A549 (cell line): ENCODE measurements around the gene CHCHD6. TPM values are rescaled to one million over a fixed set of nuclear protein-coding genes. Genes with fewer than 3 reads are reported as not detected.

Experiments
- ATAC-seq, 2 experiments: fragments of 200-7000 bp in 1 of 2; fragments of >200 bp in 1 of 2; cut with Nextera tagmentation in 1 of 2; cut with Tn5 transposase in 1 of 2; 3 replicates each; pipeline versions ENCODE4 v1.8.0 to v1.9.1; 2018 to 2020; ENCODE audit warnings: mild to moderate bottlenecking in 1 of 2, moderate library complexity in 1 of 2
- CTCF ChIA-PET: fragments of 300-600 bp; sonication (Branson Sonifier 250); formaldehyde crosslinking; extraction: SDS; loops from one replicate; lab custom pipeline; 2021; ENCODE audit warnings: antibody characterized with exemption, inconsistent platforms; lab: Yijun Ruan, JAX
- POLR2A ChIA-PET: fragments of 350-600 bp; formaldehyde crosslinking; extraction: SDS; loops from one replicate; lab custom pipeline; 2021; ENCODE audit warnings: antibody characterized with exemption, inconsistent platforms; lab: Yijun Ruan, JAX
- DNase-seq, 2 experiments: peaks; one replicate each; pipeline versions ENCODE4 v3.0.0 to v3.0.0-alpha.2; 2011 to 2016; ENCODE audit warnings: low read depth in 1 of 2, low spot score in 1 of 2
- FAIRE-seq: peaks from 2 replicates; lab custom pipeline; 2011; peaks lifted over from hg19 to GRCh38; lab: Jason Lieb, UNC
- H3K27ac ChIP-seq, 2 experiments: fragments of >200 bp; sonication (Bioruptor Twin); formaldehyde crosslinking; 3 replicates each; pipeline ENCODE4 v1.5.1; 2016 to 2017
- H3K4me1 ChIP-seq: fragments of >200 bp; sonication (Bioruptor Twin); formaldehyde crosslinking; 3 replicates; pipeline ENCODE4 v1.6.1; 2016
- H3K4me2 ChIP-seq: fragments of >200 bp; sonication (Bioruptor Twin); formaldehyde crosslinking; 3 replicates; pipeline ENCODE4 v1.6.1; 2016
- H3K4me3 ChIP-seq: fragments of >200 bp; sonication (Bioruptor Twin); formaldehyde crosslinking; 3 replicates; pipeline ENCODE4 v1.5.1; 2016
- H3K9me3 ChIP-seq: fragments of >200 bp; sonication (Bioruptor Twin); formaldehyde crosslinking; 3 replicates; pipeline ENCODE4 v1.6.1; 2016
- ATOH8 ChIP-seq: fragments of 250-450 bp; sonication (Bioruptor Pico); IDR thresholded peaks from 2 replicates; pipeline ENCODE4 v1.5.0; 2020; ENCODE audit warnings: low read depth, mild to moderate bottlenecking, moderate library complexity
- BHLHE40 ChIP-seq: IDR thresholded peaks from 2 replicates; pipeline ENCODE4 v1.6.1; 2012; ENCODE audit warnings: low read depth, low read length, inconsistent platforms
- CEBPB ChIP-seq, 2 experiments: fragments of >200 bp in 1 of 2; sonication (Bioruptor Twin) in 1 of 2; formaldehyde crosslinking in 1 of 2; IDR thresholded peaks; 2 replicates each; pipeline ENCODE4 v1.6.1; 2012 to 2016
- CTCF ChIP-seq: fragments of >200 bp; sonication (Bioruptor Twin); formaldehyde crosslinking; IDR thresholded peaks from 3 replicates; pipeline ENCODE4 v1.5.1; 2016
- FOXS1 ChIP-seq: fragments of 250-450 bp; sonication (Bioruptor Pico); IDR thresholded peaks from 2 replicates; pipeline ENCODE4 v1.5.0; 2020; ENCODE audit warnings: mild to moderate bottlenecking, moderate library complexity
- GATA3 ChIP-seq: IDR thresholded peaks from 2 replicates; pipeline ENCODE4 v1.6.1; 2012; ENCODE audit warnings: borderline replicate concordance
- JUN ChIP-seq, 2 experiments: fragments of >200 bp; sonication (Bioruptor Twin); formaldehyde crosslinking; IDR thresholded peaks; 2 replicates in 1 of 2; 3 replicates in 1 of 2; pipeline ENCODE4 v1.6.1; 2016 to 2017
- JUNB ChIP-seq: fragments of >200 bp; sonication (Bioruptor Twin); formaldehyde crosslinking; IDR thresholded peaks from 2 replicates; pipeline ENCODE4 v1.6.1; 2016
- MAFK ChIP-seq: fragments of 450-650 bp; IDR thresholded peaks from 2 replicates; pipeline ENCODE4 v1.6.1; 2014; ENCODE audit not compliant: partially characterized antibody
- MAX ChIP-seq: IDR thresholded peaks from 2 replicates; pipeline ENCODE4 v1.6.1; 2012
- MAZ ChIP-seq: fragments of 150-350 bp; IDR thresholded peaks from 2 replicates; pipeline ENCODE4 v1.6.1; 2014; ENCODE audit warnings: antibody characterized with exemption, low read depth, low read length, borderline replicate concordance
- MYC ChIP-seq: IDR thresholded peaks from 2 replicates; pipeline ENCODE4 v1.6.1; 2012; ENCODE audit warnings: mild to moderate bottlenecking, inconsistent platforms, low read length, improper control_type of control experiment, borderline replicate concordance
- NR3C1 ChIP-seq: fragments of >200 bp; sonication (Bioruptor Twin); formaldehyde crosslinking; IDR thresholded peaks from 3 replicates; pipeline ENCODE4 v1.6.1; 2017
- PHF8 ChIP-seq: fragments of 200-600 bp; sonication (generic); IDR thresholded peaks from 2 replicates; pipeline ENCODE4 v1.6.1; 2016; ENCODE audit warnings: low read depth, mild to moderate bottlenecking, antibody characterized with exemption, moderate library complexity, borderline replicate concordance
- POLR2A ChIP-seq: IDR thresholded peaks from 2 replicates; pipeline ENCODE4 v1.6.1; 2012; ENCODE audit warnings: mild to moderate bottlenecking, low read length
- REST ChIP-seq: fragments of 200-600 bp; sonication (generic); IDR thresholded peaks from 2 replicates; pipeline ENCODE4 v1.6.1; 2016; ENCODE audit warnings: antibody characterized with exemption, mild to moderate bottlenecking, moderate library complexity
- RFX5 ChIP-seq: fragments of 450-650 bp; IDR thresholded peaks from 2 replicates; pipeline ENCODE4 v1.7.1; 2014; ENCODE audit warnings: antibody characterized with exemption, mild to moderate bottlenecking, moderate library complexity
- RNF2 ChIP-seq: fragments of 200-600 bp; sonication (generic); IDR thresholded peaks from 2 replicates; pipeline ENCODE4 v1.6.1; 2016; ENCODE audit warnings: low read depth, mild to moderate bottlenecking, antibody characterized with exemption, moderate library complexity, borderline replicate concordance
- USF2 ChIP-seq: fragments of 450-650 bp; IDR thresholded peaks from 2 replicates; pipeline ENCODE4 v1.6.1; 2014; ENCODE audit warnings: antibody characterized with exemption
- WGBS: methylation state at CpG from one replicate; pipeline ENCODE4 v1.1.6; 2017; ENCODE audit errors: missing lambda C conversion rate; 5-methylcytosine and 5-hydroxymethylcytosine counted together
- polyA plus RNA-seq, 4 experiments: library from polyadenylated mRNA; depleted of rRNA in 3 of 4; stranded (reverse); fragments of >200 nt; fragmentation: RNase III in 1 of 4; extraction: RNeasy Plus Mini Kit Qiagen cat#74134 plus additional on column Dnase treatment in 1 of 4; gene quantifications; 2 replicates in 3 of 4; 3 replicates in 1 of 4; pipeline ENCODE4 v1.2.3, GENCODE V29; 2011 to 2017

CHCHD6 gene
- polyA plus RNA-seq, 2 of the 4 experiments (the other 2 are of a cell fraction), result 15.0 to 18.1 TPM

GRCh38 chr3:126668450-126669401 is 35.3 kb upstream of the CHCHD6 start:
- no peak for TF ChIP-seq CTCF
- TF ChIP-seq CEBPB (IDR thresholded peaks at IDR 0.05), result no peak
- TF ChIP-seq JUN (IDR thresholded peaks at IDR 0.05), result no peak
- TF ChIP-seq USF2, result no peak
- no peak for TF ChIP-seq MAZ
- TF ChIP-seq ATOH8, result no peak
- TF ChIP-seq RFX5, result no peak
- no peak for TF ChIP-seq BHLHE40
- no peak for TF ChIP-seq RNF2
- TF ChIP-seq MAX, result no peak
- TF ChIP-seq GATA3, result no peak
- TF ChIP-seq MYC, result no peak
- TF ChIP-seq FOXS1 (CRISPR knock-in tag), result no peak
- no peak for TF ChIP-seq POLR2A
- TF ChIP-seq NR3C1, result no peak
- TF ChIP-seq MAFK, result no peak
- no peak for TF ChIP-seq JUNB
- TF ChIP-seq PHF8, result no peak
- no peak for TF ChIP-seq REST
- no peak for FAIRE-seq
- no peak overlapping the region for H3K27ac ChIP-seq
- H3K9me3 ChIP-seq, result peaks cover 5% of the 10 kb centered on the region; the same call in 1 of the 3 replicates
- ATAC-seq, result no peak; a peak in 1 of 6 replicates
- CTCF ChIA-PET, result interaction anchor here (0.6 to 1.9 kb wide), 4 partner anchors 9 to 563 kb away, joined by 3 to 13 read pairs (median 3); no protein-coding TSS in a partner anchor
- WGBS, result 51% methylated on average over 7 of the region's 13 CpGs
- POLR2A ChIA-PET, result no interaction called here
- H3K4me1 ChIP-seq, result no peaks in the 10 kb centered on the region
- no peak overlapping the region for H3K4me3 ChIP-seq
- H3K4me2 ChIP-seq, result no peak overlapping the region
- DNase-seq, result no peak
